Measurements from ENCODE around the gene TMEM144.

The TMEM144 gene

GRCh38 chr4:158176108-158176507, 34.2 kb upstream of the TMEM144 start:
- TF ChIP-seq POLR2A (IDR thresholded peaks at IDR 0.05; ENCODE audit: low read length) = no peak
- no peak for DNase-seq

GRCh38 chr4:158176776-158177175, 33.5 kb upstream of the TMEM144 start:
- DNase-seq = no peak
- TF ChIP-seq GATA1 (IDR thresholded peaks at IDR 0.05; ENCODE audit: low read depth, low read length) (no peak), POLR2A (IDR thresholded peaks at IDR 0.05; ENCODE audit: low read length) (no peak)

- DNase-seq = no peak
- TF ChIP-seq GATA1 (IDR thresholded peaks at IDR 0.05; ENCODE audit: low read depth, low read length) (no peak), POLR2A (IDR thresholded peaks at IDR 0.05; ENCODE audit: low read length) (no peak)
Measured at GRCh38 chr4:158179465-158179864, 30.8 kb upstream of the TMEM144 start.

- no peak for DNase-seq
Measured at GRCh38 chr4:158181906-158182305, 28.4 kb upstream of the TMEM144 start.

GRCh38 chr4:158182736-158183135, 27.6 kb upstream of the TMEM144 start:
- no peak for DNase-seq
- TF ChIP-seq GATA1 (IDR thresholded peaks at IDR 0.05; ENCODE audit: low read depth, low read length) = no peak
- no peak for TF ChIP-seq POLR2A (IDR thresholded peaks at IDR 0.05; ENCODE audit: low read length)

More at GRCh38 chr4:158181906-158182305, 28.4 kb upstream of the TMEM144 start:
- TF ChIP-seq POLR2A (IDR thresholded peaks at IDR 0.05; ENCODE audit: low read length) (no peak), GATA1 (IDR thresholded peaks at IDR 0.05; ENCODE audit: low read depth, low read length) (no peak)

- no peak for DNase-seq
- TF ChIP-seq GATA1 (IDR thresholded peaks at IDR 0.05; ENCODE audit: low read depth, low read length) = no peak
- TF ChIP-seq POLR2A (IDR thresholded peaks at IDR 0.05; ENCODE audit: low read length) = no peak
Measured at GRCh38 chr4:158186815-158187214, 23.5 kb upstream of the TMEM144 start.

GRCh38 chr4:158189422-158189821, 20.9 kb upstream of the TMEM144 start:
- DNase-seq = no peak
- TF ChIP-seq GATA1 (IDR thresholded peaks at IDR 0.05; ENCODE audit: low read depth, low read length) = no peak
- TF ChIP-seq POLR2A (IDR thresholded peaks at IDR 0.05; ENCODE audit: low read length) = no peak

GRCh38 chr4:158190718-158191117, 19.6 kb upstream of the TMEM144 start:
- TF ChIP-seq POLR2A (IDR thresholded peaks at IDR 0.05; ENCODE audit: low read length) (no peak), GATA1 (IDR thresholded peaks at IDR 0.05; ENCODE audit: low read depth, low read length) (no peak)
- peak in 1 of 2 experiments; percentile 27 for DNase-seq

GRCh38 chr4:158192439-158193158, 17.7 kb upstream of the TMEM144 start:
- DNase-seq = no peak
- no peak for TF ChIP-seq POLR2A (IDR thresholded peaks at IDR 0.05; ENCODE audit: low read length)
- TF ChIP-seq GATA1 (IDR thresholded peaks at IDR 0.05; ENCODE audit: low read depth, low read length) = no peak

- DNase-seq = peak; percentile 27 to 51
- TF ChIP-seq GATA1 (IDR thresholded peaks at IDR 0.05; ENCODE audit: low read depth, low read length) = no peak
Measured at GRCh38 chr4:158193171-158193749, 17.0 kb upstream of the TMEM144 start.

GRCh38 chr4:158195297-158195696, 15.0 kb upstream of the TMEM144 start:
- TF ChIP-seq POLR2A (IDR thresholded peaks at IDR 0.05; ENCODE audit: low read length) = no peak
- no peak for TF ChIP-seq GATA1 (IDR thresholded peaks at IDR 0.05; ENCODE audit: low read depth, low read length)

GRCh38 chr4:158197194-158197776, 13.0 kb upstream of the TMEM144 start:
- DNase-seq = no peak
- TF ChIP-seq GATA1 (IDR thresholded peaks at IDR 0.05; ENCODE audit: low read depth, low read length) = no peak

More at GRCh38 chr4:158195297-158195696, 15.0 kb upstream of the TMEM144 start:
- no peak for DNase-seq

GRCh38 chr4:158200214-158200613, 10.1 kb upstream of the TMEM144 start:
- no peak for DNase-seq
- TF ChIP-seq GATA1 (IDR thresholded peaks at IDR 0.05; ENCODE audit: low read depth, low read length) = no peak
- no peak for TF ChIP-seq POLR2A (IDR thresholded peaks at IDR 0.05; ENCODE audit: low read length)

GRCh38 chr4:158201322-158201721, 9.0 kb upstream of the TMEM144 start:
- DNase-seq = no peak
- TF ChIP-seq POLR2A (IDR thresholded peaks at IDR 0.05; ENCODE audit: low read length) (no peak), GATA1 (IDR thresholded peaks at IDR 0.05; ENCODE audit: low read depth, low read length) (no peak)

- no peak for TF ChIP-seq POLR2A (IDR thresholded peaks at IDR 0.05; ENCODE audit: low read length)
- TF ChIP-seq GATA1 (IDR thresholded peaks at IDR 0.05; ENCODE audit: low read depth, low read length) = no peak
- no peak for DNase-seq
Measured at GRCh38 chr4:158201876-158202275, 8.4 kb upstream of the TMEM144 start.
